ENCODE data around the gene OVCA2. TPM values are rescaled to one million over a fixed set of nuclear protein-coding genes. Genes with fewer than 3 reads are reported as not detected.
A peak's percentile ranks its signal among the peaks of the same experiment; 100 is the strongest.

The OVCA2 gene
- total and polyA plus RNA-seq, 2 donors from 2014 or later, result 22.9 to 63.6 TPM

DNA sequence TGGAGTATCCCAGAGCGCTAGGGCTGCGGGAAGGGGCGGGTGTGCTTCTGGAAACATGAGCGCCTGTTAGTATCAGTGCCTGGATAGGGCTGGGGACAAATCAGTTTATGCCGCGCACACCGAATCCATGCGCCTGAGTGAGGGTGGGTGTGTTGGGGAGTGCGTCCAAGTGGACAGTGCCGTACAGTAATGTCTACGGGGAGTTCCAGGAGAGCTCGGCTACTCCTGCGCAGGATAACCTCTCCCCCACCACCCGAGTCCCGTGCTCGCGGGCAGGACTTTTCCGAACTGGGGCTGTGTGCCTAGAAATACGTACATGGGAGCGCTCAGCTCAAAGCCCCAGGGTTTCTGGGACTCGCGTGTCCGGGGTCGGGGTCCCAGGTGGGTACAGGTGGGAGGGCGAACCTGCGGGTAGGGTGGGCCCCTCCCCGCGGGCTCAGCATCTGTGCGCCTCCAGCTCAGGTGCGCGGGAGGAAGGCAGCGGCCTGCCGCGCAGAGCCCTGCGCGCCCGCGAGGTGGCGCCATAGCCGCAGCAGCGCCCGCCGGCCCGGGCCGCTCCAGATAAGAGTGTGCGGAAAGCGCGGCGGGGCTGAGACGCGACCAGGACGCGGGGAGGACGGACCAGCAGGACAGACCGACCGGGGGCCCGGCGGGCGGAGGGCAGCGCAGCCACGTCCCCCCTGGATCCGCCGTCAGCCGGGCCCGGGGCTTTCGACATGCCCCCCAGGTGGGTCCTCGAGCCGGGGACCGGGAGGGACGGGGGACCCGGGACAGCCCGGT, 12.9 kb downstream of the OVCA2 start, which contains the start of gene HIC1:
HIC1 (plus strand) TSS at position 592 of the 780 bp plus-strand sequence. CDS start 1,588 bp downstream, outside the sequence.
- intact Hi-C loops (cut with DNase I), result loop anchor here (5.0 kb wide), 1 partner anchor 188 kb away; no protein-coding TSS in a partner anchor
- Histone ChIP-seq H3K27ac (ENCODE audit: low read depth in 2 of 2, low read length in 2 of 2) (peak within 1 kb of the TSS; percentile 83 to 85), H3K4me3 (ENCODE audit: low read length in 3 of 3) (peak within 1 kb of the TSS in 2 of 3 donors; percentile 34 to 41), H3K27me3 (ENCODE audit: control insufficient read depth, insufficient read depth, low read length) (peaks cover 8% of the 10 kb centered on the region), H3K36me3 (ENCODE audit: control insufficient read depth in 2 of 3, insufficient read depth in 3 of 3, low read length in 3 of 3) (no peaks in the 10 kb centered on the region), H3K4me1 (ENCODE audit: control insufficient read depth in 2 of 3, insufficient read depth in 2 of 3, low read depth in 1 of 3, low read length in 3 of 3) (peaks cover 0 to 13% (median 0%) of the 10 kb centered on the region in 3 donors), H3K9ac (ENCODE audit: low read length in 3 of 3) (peak within 1 kb of the TSS in 1 of 3 donors; percentile 34), H3K9me3 (ENCODE audit: control insufficient read depth in 2 of 3, insufficient read depth in 1 of 3, low read length in 3 of 3) (no peaks in the 10 kb centered on the region)
- peak; percentile 76 to 94 (median 86) for DNase-seq
- FAIRE-seq, result no peak
- TF ChIP-seq CTCF (IDR thresholded peaks at IDR 0.05; ENCODE audit: borderline replicate concordance, extremely low read depth, insufficient read depth), result peak; percentile 90

DNA sequence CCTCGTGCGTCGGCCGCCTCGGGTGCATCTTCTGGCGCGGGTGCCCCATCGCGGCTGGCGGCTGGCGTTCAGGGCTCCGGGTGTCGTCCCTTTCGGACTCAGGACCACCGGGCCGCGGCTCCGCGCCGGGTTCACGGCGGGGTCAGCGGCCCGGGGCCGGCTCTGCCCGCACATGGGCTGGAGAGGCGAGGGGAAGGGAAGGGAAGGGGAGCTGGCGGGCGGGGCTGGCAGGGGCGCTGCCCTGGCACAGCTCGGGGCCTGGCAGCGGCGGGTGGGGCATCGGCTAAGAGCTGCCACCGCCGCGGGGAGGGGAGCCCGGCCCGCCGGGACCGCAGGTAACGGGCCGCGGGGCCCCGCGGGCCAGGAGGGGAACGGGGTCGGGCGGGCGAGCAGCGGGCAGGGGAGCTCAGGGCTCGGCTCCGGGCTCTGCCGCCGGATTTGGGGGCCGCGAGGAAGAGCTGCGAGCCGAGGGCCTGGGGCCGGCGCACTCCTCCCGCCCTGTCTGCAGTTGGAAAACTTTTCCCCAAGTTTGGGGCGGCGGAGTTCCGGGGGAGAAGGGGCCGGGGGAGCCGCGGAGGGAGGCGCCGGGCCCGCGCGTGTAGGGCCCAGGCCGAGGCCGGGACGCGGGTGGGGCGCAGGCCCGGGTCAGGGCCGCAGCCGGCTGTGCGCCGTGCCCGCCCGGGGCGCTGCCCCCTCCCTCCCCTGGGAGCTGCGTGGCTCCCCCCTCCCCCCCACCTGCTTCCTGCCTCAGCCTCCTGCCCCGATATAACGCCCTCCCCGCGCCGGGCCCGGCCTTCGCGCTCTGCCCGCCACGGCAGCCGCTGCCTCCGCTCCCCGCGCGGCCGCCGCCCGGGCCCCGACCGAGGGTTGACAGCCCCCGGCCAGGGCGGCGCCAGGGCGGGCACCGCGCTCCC, 13.7 kb downstream of the OVCA2 start:
- Histone ChIP-seq H3K36me3 (ENCODE audit: control insufficient read depth in 2 of 3, insufficient read depth in 3 of 3, low read length in 3 of 3) (no peaks in the 10 kb centered on the region), H3K9me3 (ENCODE audit: control insufficient read depth in 2 of 3, insufficient read depth in 1 of 3, low read length in 3 of 3) (no peaks in the 10 kb centered on the region), H3K27ac (ENCODE audit: low read depth in 2 of 2, low read length in 2 of 2) (peak overlapping the region; percentile 83 to 85), H3K27me3 (ENCODE audit: control insufficient read depth, insufficient read depth, low read length) (peaks cover 8% of the 10 kb centered on the region), H3K4me3 (ENCODE audit: low read length in 3 of 3) (peak overlapping the region in 1 of 3 donors; percentile 39), H3K4me1 (ENCODE audit: control insufficient read depth in 2 of 3, insufficient read depth in 2 of 3, low read depth in 1 of 3, low read length in 3 of 3) (peaks cover 0 to 15% (median 0%) of the 10 kb centered on the region in 3 donors), H3K9ac (ENCODE audit: low read length in 3 of 3) (peak overlapping the region in 1 of 3 donors; percentile 34)
- TF ChIP-seq CTCF (IDR thresholded peaks at IDR 0.05; ENCODE audit: borderline replicate concordance, extremely low read depth, insufficient read depth), result no peak
- intact Hi-C loops (cut with DNase I), result loop anchor here (5.0 kb wide), 1 partner anchor 187 kb away; no protein-coding TSS in a partner anchor
- FAIRE-seq (no peak), DNase-seq (peak in 3 of 5 donors; percentile 48 to 83 (median 54))

- H3K9ac ChIP-seq (ENCODE audit: low read length in 3 of 3), result no peak overlapping the region
- no peak for TF ChIP-seq CTCF (IDR thresholded peaks at IDR 0.05; ENCODE audit: borderline replicate concordance, extremely low read depth, insufficient read depth)
- peak overlapping the region in 2 of 3 donors; percentile 39 to 58 for H3K4me3 ChIP-seq (ENCODE audit: low read length in 3 of 3)
- no peaks in the 10 kb centered on the region for H3K9me3 ChIP-seq (ENCODE audit: control insufficient read depth in 2 of 3, insufficient read depth in 1 of 3, low read length in 3 of 3)
- no peaks in the 10 kb centered on the region for H3K36me3 ChIP-seq (ENCODE audit: control insufficient read depth in 2 of 3, insufficient read depth in 3 of 3, low read length in 3 of 3)
- FAIRE-seq (no peak), DNase-seq (peak in 3 of 5 donors; percentile 55 to 84 (median 66))
- intact Hi-C loops (cut with DNase I), result loop anchor here (5.0 kb wide), 1 partner anchor 186 kb away; no protein-coding TSS in a partner anchor
- peaks cover 0 to 18% (median 0%) of the 10 kb centered on the region in 3 donors for H3K4me1 ChIP-seq (ENCODE audit: control insufficient read depth in 2 of 3, insufficient read depth in 2 of 3, low read depth in 1 of 3, low read length in 3 of 3)
- peaks cover 9% of the 10 kb centered on the region for H3K27me3 ChIP-seq (ENCODE audit: control insufficient read depth, insufficient read depth, low read length)
- H3K27ac ChIP-seq (ENCODE audit: low read depth in 2 of 2, low read length in 2 of 2), result peak overlapping the region; percentile 51 to 53
Measured at GRCh38 chr17:2056206-2057174, 14.7 kb downstream of the OVCA2 start.
